Measurements from ENCODE around the gene LRP5.

The LRP5 gene

DNA sequence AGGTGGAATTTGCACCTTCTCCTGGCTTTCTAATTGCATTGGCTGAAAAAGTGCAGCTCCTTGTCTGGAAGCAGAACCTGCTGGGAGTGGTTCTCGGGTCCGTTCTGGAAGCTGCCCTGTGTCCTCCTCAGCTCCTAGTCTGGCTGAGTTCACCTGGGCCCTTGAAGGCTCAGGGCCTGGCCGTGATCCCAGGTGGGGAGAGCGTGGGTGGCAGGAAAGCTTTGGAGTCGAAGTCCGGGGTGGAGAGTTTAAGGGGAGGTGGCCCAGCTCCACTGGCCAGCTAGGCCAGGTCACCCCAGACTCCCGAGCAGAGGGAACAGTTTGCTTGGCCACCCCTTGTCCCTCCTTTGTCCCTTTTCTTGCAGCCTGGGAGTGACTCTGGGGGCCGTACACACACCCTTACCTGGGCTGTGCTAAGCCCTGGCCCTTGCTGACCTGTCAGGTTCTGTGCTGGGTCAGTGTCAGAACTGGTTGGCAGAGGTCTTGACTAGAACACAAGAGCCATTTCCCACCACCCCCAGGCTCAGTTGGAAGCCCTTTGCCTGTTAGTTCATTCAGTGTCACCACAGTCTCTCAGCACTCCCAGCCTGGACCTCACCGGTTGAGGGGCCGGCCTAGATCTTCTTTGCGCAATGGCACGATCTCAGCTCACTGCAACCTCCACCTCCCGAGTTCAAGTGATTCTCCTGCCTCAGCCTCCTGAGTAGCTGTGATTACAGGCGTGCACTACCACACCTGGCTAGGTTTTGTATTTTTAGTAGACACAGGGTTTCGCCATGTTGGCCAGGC is 37.3 kb downstream of the LRP5 start:
- DNase-seq = no peak
- H3K27ac Mint-ChIP-seq = peak overlapping the region; percentile 57
- peaks cover 7% of the 10 kb centered on the region for H3K27me3 Mint-ChIP-seq (ENCODE audit: low read depth, poor library complexity)
- peaks cover 66% of the 10 kb centered on the region for H3K4me1 Mint-ChIP-seq
- H3K36me3 Mint-ChIP-seq (ENCODE audit: low read depth) = peaks cover 63% of the 10 kb centered on the region
- no peak overlapping the region for H3K4me3 Mint-ChIP-seq
- H3K9me3 Mint-ChIP-seq = peaks cover 17% of the 10 kb centered on the region
- TF ChIP-seq CTCF (IDR thresholded peaks at IDR 0.05) = no peak

GRCh38 chr11:68350759-68351449 is 38.5 kb downstream of the LRP5 start:
- Mint-ChIP-seq H3K27me3 (ENCODE audit: low read depth, poor library complexity) (peaks cover 7% of the 10 kb centered on the region), H3K4me1 (peaks cover 63% of the 10 kb centered on the region), H3K36me3 (ENCODE audit: low read depth) (peaks cover 61% of the 10 kb centered on the region), H3K9me3 (peaks cover 11% of the 10 kb centered on the region), H3K4me3 (peak overlapping the region; percentile 8), H3K27ac (peak overlapping the region; percentile 91)
- no peak for TF ChIP-seq CTCF (IDR thresholded peaks at IDR 0.05)
- no peak for DNase-seq

DNA sequence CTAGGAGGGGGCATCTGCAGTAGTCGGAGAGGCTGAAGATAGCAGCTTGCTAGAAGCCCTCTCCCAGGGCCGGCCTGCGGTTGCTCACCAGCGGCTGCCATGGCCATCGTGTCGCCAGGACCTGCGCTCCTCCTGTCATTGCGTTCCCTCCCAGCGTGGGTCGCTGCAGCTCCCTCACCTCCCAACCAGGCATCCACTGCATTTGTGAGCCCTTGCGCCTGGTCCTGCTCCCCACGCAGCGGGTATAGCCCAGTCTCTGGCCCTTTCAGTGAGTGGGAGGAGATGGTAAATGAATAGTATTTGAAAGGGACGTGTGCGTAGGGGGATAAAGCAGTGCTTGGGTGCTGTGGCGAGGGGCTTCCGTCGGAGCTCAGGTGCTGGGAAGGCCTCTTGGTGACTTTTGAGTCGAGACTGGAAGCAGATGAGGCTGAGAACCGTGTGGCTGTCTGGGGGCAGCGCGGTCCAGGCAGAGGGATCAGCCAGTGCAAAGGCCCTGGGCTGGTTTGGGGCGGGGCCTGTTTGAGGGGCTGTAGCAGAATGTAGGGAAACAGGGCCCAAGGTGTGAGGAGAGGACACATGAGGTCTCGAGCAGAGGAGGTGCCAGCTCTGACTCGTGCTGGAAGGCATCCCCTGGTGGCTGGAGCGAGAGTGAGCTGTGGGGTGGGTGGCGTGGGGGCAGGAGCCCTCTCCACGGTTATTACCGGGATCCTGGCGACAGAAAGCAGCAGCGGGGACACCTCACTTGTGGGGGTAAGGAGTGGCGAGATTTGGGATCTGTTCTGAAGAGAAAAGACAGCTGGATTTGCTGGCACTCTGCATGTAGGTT is 39.3 kb downstream of the LRP5 start:
- peaks cover 56% of the 10 kb centered on the region for H3K4me1 Mint-ChIP-seq
- H3K27ac Mint-ChIP-seq = no peak overlapping the region
- DNase-seq = no peak
- H3K4me3 Mint-ChIP-seq = no peak overlapping the region
- H3K36me3 Mint-ChIP-seq (ENCODE audit: low read depth) = peaks cover 59% of the 10 kb centered on the region
- peaks cover 5% of the 10 kb centered on the region for H3K27me3 Mint-ChIP-seq (ENCODE audit: low read depth, poor library complexity)
- TF ChIP-seq CTCF (IDR thresholded peaks at IDR 0.05) = no peak
- H3K9me3 Mint-ChIP-seq = peaks cover 7% of the 10 kb centered on the region

- H3K27ac Mint-ChIP-seq = peak overlapping the region; percentile 95
- H3K36me3 Mint-ChIP-seq (ENCODE audit: low read depth) = peaks cover 59% of the 10 kb centered on the region
- TF ChIP-seq CTCF (IDR thresholded peaks at IDR 0.05) = no peak
- H3K4me1 Mint-ChIP-seq = peaks cover 47% of the 10 kb centered on the region
- peaks cover 7% of the 10 kb centered on the region for H3K9me3 Mint-ChIP-seq
- H3K4me3 Mint-ChIP-seq = no peak overlapping the region
- DNase-seq = no peak
- peaks cover 3% of the 10 kb centered on the region for H3K27me3 Mint-ChIP-seq (ENCODE audit: low read depth, poor library complexity)
These were observed 40.2 kb downstream of the LRP5 start for GRCh38 chr11:68352591-68352990.

- H3K27me3 Mint-ChIP-seq (ENCODE audit: low read depth, poor library complexity) = peaks cover 3% of the 10 kb centered on the region
- H3K4me1 Mint-ChIP-seq = peaks cover 47% of the 10 kb centered on the region
- TF ChIP-seq CTCF (IDR thresholded peaks at IDR 0.05) = no peak
- no peak overlapping the region for H3K4me3 Mint-ChIP-seq
- H3K27ac Mint-ChIP-seq = peak overlapping the region; percentile 95
- no peak for DNase-seq
- peaks cover 59% of the 10 kb centered on the region for H3K36me3 Mint-ChIP-seq (ENCODE audit: low read depth)
- peaks cover 7% of the 10 kb centered on the region for H3K9me3 Mint-ChIP-seq
These were observed 40.7 kb downstream of the LRP5 start for GRCh38 chr11:68353118-68353517.

Data from nephron progenitor cell (in vitro differentiated cells).